Measurements from ENCODE around the gene ADARB2.
"Not testable (repeated sequence)": the region's sequence is repeated elsewhere in the genome, so short reads cannot be mapped to it uniquely, and the experiment has no call there.

Gene ADARB2

GRCh38 chr10:1359626-1359955, 377.7 kb downstream of the ADARB2 start:
- DNase-seq (ENCODE audit: low read depth, low spot score): no peak
- no peak overlapping the region for H3K4me3 ChIP-seq (ENCODE audit: low read depth, low read length)
- ChIA-PET POLR2A (no interaction called here), CTCF (no interaction called here)
- TF ChIP-seq CTCF (IDR thresholded peaks at IDR 0.05; ENCODE audit: insufficient read depth, low read length, missing control alignments): no peak

- ChIA-PET CTCF (no interaction called here), POLR2A (no interaction called here)
- no peak for DNase-seq (ENCODE audit: low read depth, low spot score)
- no peak for TF ChIP-seq CTCF (IDR thresholded peaks at IDR 0.05; ENCODE audit: insufficient read depth, low read length, missing control alignments)
- H3K4me3 ChIP-seq (ENCODE audit: low read depth, low read length): no peak overlapping the region
Measured at GRCh38 chr10:1358860-1359625, 378.3 kb downstream of the ADARB2 start.

- DNase-seq (ENCODE audit: low read depth, low spot score): no peak
- POLR2A ChIA-PET: no interaction called here
Measured at GRCh38 chr10:1358147-1358546, 379.2 kb downstream of the ADARB2 start.

GRCh38 chr10:1356349-1356748, 381.0 kb downstream of the ADARB2 start:
- no peak for TF ChIP-seq CTCF (IDR thresholded peaks at IDR 0.05; ENCODE audit: insufficient read depth, low read length, missing control alignments)
- ChIA-PET POLR2A (no interaction called here), CTCF (no interaction called here)
- H3K4me3 ChIP-seq (ENCODE audit: low read depth, low read length): no peak overlapping the region
- DNase-seq (ENCODE audit: low read depth, low spot score): no peak

More at GRCh38 chr10:1358147-1358546, 379.2 kb downstream of the ADARB2 start:
- no peak overlapping the region for H3K4me3 ChIP-seq (ENCODE audit: low read depth, low read length)
- no peak for TF ChIP-seq CTCF (IDR thresholded peaks at IDR 0.05; ENCODE audit: insufficient read depth, low read length, missing control alignments)
- CTCF ChIA-PET: no interaction called here

- ChIA-PET POLR2A (no interaction called here), CTCF (no interaction called here)
- TF ChIP-seq CTCF (IDR thresholded peaks at IDR 0.05; ENCODE audit: insufficient read depth, low read length, missing control alignments): no peak
- no peak overlapping the region for H3K4me3 ChIP-seq (ENCODE audit: low read depth, low read length)
- no peak for DNase-seq (ENCODE audit: low read depth, low spot score)
Measured at GRCh38 chr10:1354809-1355710, 382.3 kb downstream of the ADARB2 start.

GRCh38 chr10:1352296-1352695, 385.0 kb downstream of the ADARB2 start:
- POLR2A ChIA-PET; CTCF ChIA-PET; DNase-seq (ENCODE audit: low read depth, low spot score); H3K4me3 ChIP-seq (ENCODE audit: low read depth, low read length): not testable (repeated sequence)

- TF ChIP-seq CTCF (IDR thresholded peaks at IDR 0.05; ENCODE audit: insufficient read depth, low read length, missing control alignments): no peak
- no peak for DNase-seq (ENCODE audit: low read depth, low spot score)
- no peak overlapping the region for H3K4me3 ChIP-seq (ENCODE audit: low read depth, low read length)
- ChIA-PET CTCF (no interaction called here), POLR2A (no interaction called here)
Measured at GRCh38 chr10:1348773-1349050, 388.6 kb downstream of the ADARB2 start.

Measured in AG04449 (cell line).